Measurements from ENCODE around the gene SAPCD2.

The SAPCD2 gene

GRCh38 chr9:137030538-137031527 lies 39.5 kb downstream of the SAPCD2 start:
- no peak for FAIRE-seq

- no peak for FAIRE-seq
Measured at GRCh38 chr9:137030006-137030405, 40.4 kb downstream of the SAPCD2 start.

DNA sequence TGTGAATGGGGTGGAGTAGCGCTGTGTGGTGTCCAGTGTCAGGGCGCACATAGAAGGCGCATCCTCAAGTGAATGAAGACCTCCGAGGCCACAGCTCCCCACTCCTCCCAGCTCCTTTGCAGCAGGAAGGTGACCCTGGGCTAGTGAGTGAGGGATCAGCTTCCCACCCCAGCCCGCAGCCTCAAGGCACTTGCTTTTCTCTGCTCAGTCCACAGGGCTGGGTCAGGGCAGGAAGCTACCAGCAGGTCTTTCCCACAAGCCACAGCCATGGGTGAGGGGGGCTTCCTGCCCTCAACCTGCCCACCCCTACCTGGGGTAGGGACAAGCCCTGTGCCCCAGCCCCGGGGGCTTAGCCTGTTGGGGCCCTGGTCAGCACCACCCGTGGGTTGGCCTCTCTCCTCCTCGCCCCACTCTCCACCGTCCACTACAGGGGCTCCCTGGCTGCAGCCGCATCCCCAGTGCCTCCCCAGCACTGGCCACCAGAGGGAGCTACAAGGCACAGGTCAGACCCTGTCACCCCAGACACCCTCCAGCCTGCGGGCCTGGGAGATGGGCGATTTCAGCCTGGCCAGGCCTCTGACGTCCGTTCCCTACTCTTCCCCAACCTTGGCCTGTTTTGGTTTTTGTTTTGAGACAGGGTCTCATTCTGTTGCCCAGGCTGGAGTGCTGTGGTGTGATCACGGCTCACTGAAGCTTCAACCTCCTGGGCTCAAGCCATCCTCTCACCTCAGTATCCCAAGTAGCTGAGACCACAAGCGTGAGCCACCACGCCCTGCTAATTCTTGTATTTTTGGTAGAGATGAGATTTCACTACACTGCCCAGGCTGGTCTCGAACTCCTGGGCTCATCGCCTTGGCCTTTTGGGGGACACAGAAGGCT lies 41.1 kb downstream of the SAPCD2 start:
- no peak for FAIRE-seq

GRCh38 chr9:137028263-137029057 lies 41.9 kb downstream of the SAPCD2 start:
- no peak for FAIRE-seq

DNA sequence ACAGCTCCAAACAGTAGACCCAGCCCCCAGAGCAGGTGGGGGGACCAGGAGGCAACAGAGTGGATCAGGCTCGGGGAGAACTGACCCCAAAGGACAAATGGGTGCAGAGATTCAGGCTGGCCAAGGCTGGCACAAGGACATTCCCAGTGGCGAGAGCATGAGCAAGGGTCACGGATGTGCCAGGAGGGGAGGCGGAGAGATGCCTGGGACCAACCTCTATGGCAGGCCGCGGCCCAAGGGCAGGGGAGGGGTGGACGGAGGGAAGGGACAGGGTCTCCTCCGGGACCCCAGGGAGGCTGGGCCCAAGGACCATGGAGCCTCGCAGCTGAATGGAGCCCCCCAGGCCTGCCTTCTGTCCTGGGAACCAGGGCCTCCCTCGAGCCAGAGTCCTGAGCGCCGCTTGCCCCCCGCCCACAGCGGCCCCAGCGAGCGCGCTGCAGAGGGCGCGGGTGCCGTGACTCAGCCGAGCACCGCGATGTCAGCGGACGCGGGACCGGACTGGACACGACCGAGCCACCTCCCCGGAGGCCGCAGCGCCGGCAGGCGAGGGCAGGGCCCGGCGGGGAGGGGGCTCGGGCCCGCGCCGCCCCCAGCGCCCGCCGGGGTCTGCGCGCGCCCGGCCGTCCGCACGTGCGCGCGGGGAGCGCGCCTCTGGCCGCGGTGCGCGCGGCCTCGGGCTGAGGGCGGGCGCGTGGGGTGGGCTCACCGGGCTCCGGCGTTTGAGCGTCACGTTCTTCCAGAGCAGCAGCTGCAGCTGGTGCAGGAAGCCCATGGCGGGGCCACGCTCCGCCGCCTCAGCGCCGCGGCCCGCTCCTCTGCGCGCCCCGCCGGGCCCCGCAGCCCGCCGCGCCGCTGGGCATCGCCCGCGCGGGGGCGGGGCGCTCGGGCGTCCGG lies 42.7 kb downstream of the SAPCD2 start, which contains the start of gene ABCA2:
Gene ABCA2 (minus strand): TSS at position 869 of the 894 bp plus-strand sequence. CDS start 97 bp downstream, at position 772.
- FAIRE-seq = no peak

GRCh38 chr9:137026828-137027227 lies 43.5 kb downstream of the SAPCD2 start:
- no peak for FAIRE-seq

GRCh38 chr9:137026384-137026783 lies 44.0 kb downstream of the SAPCD2 start:
- no peak for FAIRE-seq

- FAIRE-seq = no peak
Measured at GRCh38 chr9:137025517-137025966, 44.8 kb downstream of the SAPCD2 start.

GRCh38 chr9:137023583-137023991 lies 46.8 kb downstream of the SAPCD2 start:
- FAIRE-seq = no peak

DNA sequence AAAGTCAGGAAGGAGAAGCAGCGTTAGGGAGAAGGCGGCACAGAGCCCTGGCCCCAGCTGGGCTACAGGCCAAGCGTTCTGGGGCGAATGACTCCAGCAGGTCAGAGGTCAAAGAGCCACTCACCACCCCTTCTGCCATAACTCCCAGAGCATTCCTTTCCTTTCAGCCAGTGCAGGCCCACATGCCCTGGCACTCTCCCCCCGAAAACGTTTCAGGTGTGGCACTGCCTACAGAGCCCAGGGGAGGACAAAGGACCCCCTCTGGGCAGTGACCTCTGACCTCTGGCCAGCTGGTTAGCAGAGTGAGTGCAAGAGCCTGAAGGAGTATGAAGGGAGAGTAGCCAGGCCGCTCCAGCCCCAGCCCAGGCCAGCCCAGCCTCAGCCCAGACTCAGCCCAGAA lies 47.2 kb downstream of the SAPCD2 start:
- no peak for FAIRE-seq

- no peak for FAIRE-seq
Measured at GRCh38 chr9:137022662-137023008, 47.7 kb downstream of the SAPCD2 start.

GRCh38 chr9:137021979-137022661 lies 48.2 kb downstream of the SAPCD2 start:
- FAIRE-seq = no peak

DNA sequence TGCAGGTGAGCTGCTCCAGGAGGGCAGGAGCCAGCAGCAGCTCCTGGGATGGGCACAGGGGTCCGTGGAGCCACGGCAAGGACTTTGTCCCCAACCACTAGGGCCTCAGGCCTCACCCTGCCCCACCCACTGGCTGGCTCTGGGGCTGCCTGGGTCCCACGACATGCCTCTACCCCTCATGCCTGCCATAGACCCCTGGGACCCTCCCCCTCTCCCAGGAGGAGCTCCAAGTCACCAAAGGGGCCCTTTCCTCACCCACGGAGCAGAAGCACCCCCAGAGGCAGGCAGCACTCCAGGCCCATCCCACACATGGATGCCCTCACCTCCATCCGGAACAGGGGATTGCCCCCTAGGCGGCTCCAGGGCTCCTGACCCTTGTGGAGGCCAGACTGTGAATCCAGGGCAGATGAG lies 48.8 kb downstream of the SAPCD2 start:
- no peak for FAIRE-seq

DNA sequence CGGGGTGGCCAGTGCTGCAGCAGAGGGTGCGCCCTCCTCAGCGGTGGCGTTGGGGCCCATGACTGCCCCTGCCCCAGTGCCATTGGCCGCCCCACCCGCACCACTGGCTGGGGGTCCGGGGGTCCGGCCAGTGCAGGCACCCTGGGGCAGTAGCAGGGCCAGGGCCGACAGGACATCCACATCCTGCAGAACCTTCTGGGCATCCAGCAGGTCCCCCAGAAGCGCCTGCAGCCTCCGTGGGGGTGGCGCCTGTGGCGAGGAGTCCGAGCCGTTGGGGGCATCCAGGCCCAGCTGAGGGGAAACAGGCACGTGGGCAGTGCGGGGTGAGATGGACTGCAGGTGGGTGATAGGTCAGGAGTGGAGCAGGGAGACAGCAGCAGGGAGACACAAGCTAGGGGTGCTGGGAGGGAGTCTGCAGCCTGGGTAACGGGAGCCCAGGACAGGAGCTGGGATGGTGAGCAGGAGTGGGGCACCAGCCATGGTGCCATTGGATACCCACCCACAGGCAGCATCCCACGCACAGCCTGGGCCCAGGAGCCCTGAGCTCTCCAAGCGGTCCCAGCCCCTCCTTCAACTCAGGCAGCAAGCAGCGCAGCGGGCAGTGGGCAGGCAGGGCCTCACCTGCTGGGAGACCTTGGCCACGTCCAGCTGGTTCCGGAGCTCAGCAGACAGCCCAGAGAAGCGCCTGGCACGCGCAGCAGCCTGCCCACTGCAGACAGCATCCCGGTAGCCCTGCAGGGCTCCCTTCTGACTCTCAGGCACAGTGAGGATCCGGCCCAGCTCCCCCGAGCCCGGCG lies 49.4 kb downstream of the SAPCD2 start:
- FAIRE-seq = no peak

- FAIRE-seq = no peak
Measured at GRCh38 chr9:137019891-137020683, 50.3 kb downstream of the SAPCD2 start.

DNA sequence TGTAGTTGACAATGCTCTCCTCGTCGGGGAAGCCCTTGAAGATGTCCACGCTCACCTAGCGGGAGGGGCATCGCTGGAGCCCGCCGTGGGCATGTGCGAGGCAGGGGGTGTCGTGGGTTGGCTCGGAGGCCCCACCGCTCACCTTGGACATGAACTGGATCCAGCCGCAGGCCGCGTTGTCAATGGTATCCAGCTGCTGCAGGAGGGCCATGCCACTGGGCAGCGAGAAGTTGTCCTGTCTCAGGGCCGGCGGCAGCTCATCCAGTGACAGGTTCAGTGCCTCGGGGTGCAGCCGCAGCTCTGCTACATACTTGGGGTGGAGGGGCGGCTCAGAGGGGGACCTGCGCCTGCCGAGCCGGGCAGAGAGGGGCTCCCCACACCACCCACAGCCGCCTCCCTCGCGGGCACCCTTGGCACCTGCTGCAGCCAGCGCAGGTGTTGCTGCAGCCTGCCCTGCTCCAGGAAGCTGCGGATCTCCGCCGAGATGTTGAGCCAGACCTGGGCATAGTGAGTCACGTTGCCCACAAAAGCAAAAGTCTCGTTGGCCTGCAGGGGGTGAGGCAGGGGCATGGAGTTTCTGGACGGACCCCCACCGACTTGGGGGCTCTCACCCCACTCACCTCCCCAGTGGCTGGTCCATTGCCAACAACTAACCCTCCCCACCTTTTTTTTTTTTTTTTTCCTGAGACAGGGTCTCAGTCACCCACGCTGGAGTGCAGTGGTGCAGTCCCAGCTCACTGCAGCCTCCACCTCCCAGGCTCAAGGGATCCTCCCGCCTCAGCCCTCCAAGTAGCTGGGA lies 51.4 kb downstream of the SAPCD2 start:
- no peak for FAIRE-seq

DNA sequence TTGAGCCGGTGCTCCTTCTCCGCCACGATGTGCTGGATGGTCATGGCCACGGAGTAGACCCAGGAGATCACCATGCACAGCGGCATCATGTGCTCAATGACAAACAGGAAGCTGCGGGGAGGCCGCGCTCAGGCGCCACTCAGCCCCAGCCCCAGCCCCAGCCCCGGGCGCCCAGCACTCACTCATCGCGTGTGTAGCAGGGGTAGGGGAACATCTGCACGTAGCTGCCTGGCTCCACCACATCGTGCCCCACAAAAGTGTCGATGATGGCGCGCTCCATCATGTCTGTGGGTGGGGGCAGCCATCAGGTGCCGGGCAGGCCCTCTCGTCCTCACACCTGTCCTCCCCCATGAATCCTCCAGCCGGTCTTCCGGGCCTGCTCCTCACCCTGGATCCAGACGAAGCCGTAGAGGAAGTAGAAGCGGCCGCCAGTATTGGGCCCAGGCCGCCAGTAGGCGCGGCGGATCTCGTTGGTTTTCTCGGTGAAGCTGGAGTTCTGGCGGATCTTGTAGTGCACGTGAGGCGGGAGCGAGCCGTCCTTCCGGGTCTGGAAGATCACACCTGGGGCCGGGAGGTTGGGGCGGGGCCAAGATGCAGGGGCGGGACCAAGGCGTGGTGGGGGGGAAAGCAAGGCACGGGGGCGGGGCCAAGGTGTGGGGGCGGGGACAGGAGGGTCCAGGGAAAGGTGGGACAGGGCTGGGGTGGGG lies 52.4 kb downstream of the SAPCD2 start:
- FAIRE-seq = no peak

GRCh38 chr9:137017071-137017470 lies 53.3 kb downstream of the SAPCD2 start:
- FAIRE-seq = no peak

Data from A204.1 (cell line).